ENCODE data around the gene HNRNPF.

HNRNPF gene

DNA sequence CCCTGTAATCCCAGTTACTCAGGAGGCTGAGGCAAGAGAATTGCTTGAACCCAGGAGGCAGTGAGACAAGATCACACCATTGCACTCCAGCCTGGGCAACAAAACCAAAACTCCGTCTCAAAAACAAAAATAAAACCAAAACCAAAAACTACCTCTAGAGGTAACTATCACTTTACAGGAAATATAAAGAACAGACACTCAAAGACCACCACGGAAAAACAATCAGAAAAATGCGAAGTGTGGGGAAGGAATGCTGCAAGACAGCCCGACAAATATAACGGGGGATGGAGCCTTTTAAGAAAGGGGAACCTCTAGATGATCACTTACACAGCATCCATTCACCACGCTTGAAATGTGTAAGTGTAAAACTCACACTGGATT is 4.3 kb downstream of the HNRNPF start:
- H3K4me3 ChIP-seq (ENCODE audit: low read depth, low read length) = peak overlapping the region; percentile 41; the same call in 1 of the 2 replicates
- H3K27ac ChIP-seq (ENCODE audit: low read depth, low read length) = peak overlapping the region; percentile 47
- peaks cover 47% of the 10 kb centered on the region for H3K4me1 ChIP-seq (ENCODE audit: control insufficient read depth, insufficient read depth, low read length)
- no peaks in the 10 kb centered on the region for H3K27me3 ChIP-seq (ENCODE audit: control insufficient read depth, insufficient read depth, low read length)
- H3K9ac ChIP-seq (ENCODE audit: low read depth, low read length) = no peak overlapping the region
- H3K9me3 ChIP-seq (ENCODE audit: control insufficient read depth, insufficient read depth, low read length) = no peaks in the 10 kb centered on the region
- peaks cover 19% of the 10 kb centered on the region for H3K36me3 ChIP-seq (ENCODE audit: control insufficient read depth, insufficient read depth, low read length)

GRCh38 chr10:43403911-43404703 is 4.9 kb downstream of the HNRNPF start:
- H3K9me3 ChIP-seq (ENCODE audit: control insufficient read depth, insufficient read depth, low read length) = no peaks in the 10 kb centered on the region
- no peaks in the 10 kb centered on the region for H3K27me3 ChIP-seq (ENCODE audit: control insufficient read depth, insufficient read depth, low read length)
- H3K4me1 ChIP-seq (ENCODE audit: control insufficient read depth, insufficient read depth, low read length) = peaks cover 53% of the 10 kb centered on the region
- no peak overlapping the region for H3K9ac ChIP-seq (ENCODE audit: low read depth, low read length)
- H3K36me3 ChIP-seq (ENCODE audit: control insufficient read depth, insufficient read depth, low read length) = peaks cover 25% of the 10 kb centered on the region
- no peak overlapping the region for H3K4me3 ChIP-seq (ENCODE audit: low read depth, low read length)
- peak overlapping the region; percentile 47 for H3K27ac ChIP-seq (ENCODE audit: low read depth, low read length)

DNA sequence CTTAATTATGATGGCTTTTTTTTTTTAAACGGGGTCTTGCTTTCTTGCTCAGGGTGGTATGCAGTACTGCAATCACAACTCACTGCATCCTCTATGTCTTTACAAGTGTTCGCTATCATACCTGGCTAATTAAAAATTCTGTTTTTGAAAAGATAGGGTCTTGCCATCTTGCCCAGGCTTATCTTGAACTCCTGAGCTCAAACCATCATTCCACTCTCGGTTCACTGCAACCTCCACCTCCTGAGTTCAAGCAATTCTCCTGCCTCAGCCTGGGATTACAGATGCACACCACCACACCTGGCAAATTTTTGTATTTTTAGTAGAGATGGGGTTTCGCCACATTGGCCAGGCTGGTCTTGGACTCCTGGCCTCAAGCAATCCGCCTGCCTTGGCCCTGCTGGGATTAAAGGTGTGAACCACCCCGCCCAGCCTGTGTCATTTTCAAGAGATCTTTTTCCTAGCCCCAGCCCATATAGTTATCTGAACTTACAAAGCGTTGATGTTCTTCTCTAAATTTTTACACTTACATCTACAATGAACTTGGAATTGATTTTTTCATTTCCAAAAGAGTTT is 6.0 kb downstream of the HNRNPF start:
- Histone ChIP-seq H3K4me3 (ENCODE audit: low read depth, low read length) (no peak overlapping the region), H3K4me1 (ENCODE audit: control insufficient read depth, insufficient read depth, low read length) (peaks cover 56% of the 10 kb centered on the region), H3K9me3 (ENCODE audit: control insufficient read depth, insufficient read depth, low read length) (no peaks in the 10 kb centered on the region), H3K9ac (ENCODE audit: low read depth, low read length) (no peak overlapping the region), H3K27ac (ENCODE audit: low read depth, low read length) (peak overlapping the region; percentile 36), H3K27me3 (ENCODE audit: control insufficient read depth, insufficient read depth, low read length) (no peaks in the 10 kb centered on the region), H3K36me3 (ENCODE audit: control insufficient read depth, insufficient read depth, low read length) (peaks cover 25% of the 10 kb centered on the region)

DNA sequence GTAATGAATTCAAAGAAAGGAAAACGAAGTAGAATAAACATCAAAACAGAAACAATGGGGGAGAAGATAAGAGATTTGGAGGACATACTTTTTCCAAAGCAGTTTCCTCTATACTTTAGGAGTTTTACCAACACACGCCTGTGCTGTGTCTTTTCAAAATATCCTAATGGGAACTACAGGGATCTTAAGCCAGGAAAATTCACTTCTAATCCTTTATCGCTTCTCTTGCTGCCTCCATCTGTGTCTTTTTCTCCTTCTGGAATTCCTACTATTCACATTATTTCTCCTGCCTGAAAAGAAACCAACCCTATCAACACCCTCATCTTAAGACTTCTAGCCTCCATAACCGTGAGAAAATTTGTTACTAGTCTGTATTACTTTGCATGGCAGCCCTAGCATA is 6.8 kb downstream of the HNRNPF start:
- peak overlapping the region; percentile 25; the same call in 1 of the 2 replicates for H3K4me3 ChIP-seq (ENCODE audit: low read depth, low read length)
- H3K9ac ChIP-seq (ENCODE audit: low read depth, low read length) = no peak overlapping the region
- H3K27ac ChIP-seq (ENCODE audit: low read depth, low read length) = peak overlapping the region; percentile 86
- H3K27me3 ChIP-seq (ENCODE audit: control insufficient read depth, insufficient read depth, low read length) = no peaks in the 10 kb centered on the region
- H3K4me1 ChIP-seq (ENCODE audit: control insufficient read depth, insufficient read depth, low read length) = peaks cover 56% of the 10 kb centered on the region
- no peaks in the 10 kb centered on the region for H3K9me3 ChIP-seq (ENCODE audit: control insufficient read depth, insufficient read depth, low read length)
- peaks cover 25% of the 10 kb centered on the region for H3K36me3 ChIP-seq (ENCODE audit: control insufficient read depth, insufficient read depth, low read length)

DNA sequence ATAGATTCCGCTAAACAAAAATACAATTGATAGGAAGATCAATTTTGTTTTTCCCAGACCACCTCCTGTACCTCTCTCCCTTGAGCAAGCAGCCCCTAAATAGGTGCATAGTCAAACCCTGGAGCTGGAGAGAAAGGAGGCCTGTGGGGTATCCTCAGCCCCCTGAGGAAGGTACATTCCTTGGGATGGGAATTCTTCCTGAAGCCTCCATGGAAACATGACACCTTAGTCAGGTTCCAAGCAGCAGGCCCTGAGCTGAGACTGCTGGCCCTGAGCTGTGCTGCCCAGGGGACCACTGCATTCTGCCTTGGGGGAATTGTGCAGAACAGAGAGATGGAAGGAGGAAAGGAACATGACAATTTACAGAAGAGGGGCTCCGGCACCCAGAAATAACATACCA is 7.4 kb downstream of the HNRNPF start:
- Histone ChIP-seq H3K27ac (ENCODE audit: low read depth, low read length) (peak overlapping the region; percentile 86), H3K9me3 (ENCODE audit: control insufficient read depth, insufficient read depth, low read length) (no peaks in the 10 kb centered on the region), H3K4me1 (ENCODE audit: control insufficient read depth, insufficient read depth, low read length) (peaks cover 56% of the 10 kb centered on the region), H3K36me3 (ENCODE audit: control insufficient read depth, insufficient read depth, low read length) (peaks cover 25% of the 10 kb centered on the region), H3K4me3 (ENCODE audit: low read depth, low read length) (peak overlapping the region; percentile 12; the same call in 1 of the 2 replicates), H3K9ac (ENCODE audit: low read depth, low read length) (no peak overlapping the region), H3K27me3 (ENCODE audit: control insufficient read depth, insufficient read depth, low read length) (no peaks in the 10 kb centered on the region)

- no peaks in the 10 kb centered on the region for H3K9me3 ChIP-seq (ENCODE audit: control insufficient read depth, insufficient read depth, low read length)
- no peaks in the 10 kb centered on the region for H3K27me3 ChIP-seq (ENCODE audit: control insufficient read depth, insufficient read depth, low read length)
- no peak overlapping the region for H3K9ac ChIP-seq (ENCODE audit: low read depth, low read length)
- H3K4me1 ChIP-seq (ENCODE audit: control insufficient read depth, insufficient read depth, low read length) = peaks cover 52% of the 10 kb centered on the region
- H3K4me3 ChIP-seq (ENCODE audit: low read depth, low read length) = no peak overlapping the region
- H3K27ac ChIP-seq (ENCODE audit: low read depth, low read length) = peak overlapping the region; percentile 100
- H3K36me3 ChIP-seq (ENCODE audit: control insufficient read depth, insufficient read depth, low read length) = peaks cover 35% of the 10 kb centered on the region
These were observed 9.4 kb downstream of the HNRNPF start for GRCh38 chr10:43399320-43400310.

DNA sequence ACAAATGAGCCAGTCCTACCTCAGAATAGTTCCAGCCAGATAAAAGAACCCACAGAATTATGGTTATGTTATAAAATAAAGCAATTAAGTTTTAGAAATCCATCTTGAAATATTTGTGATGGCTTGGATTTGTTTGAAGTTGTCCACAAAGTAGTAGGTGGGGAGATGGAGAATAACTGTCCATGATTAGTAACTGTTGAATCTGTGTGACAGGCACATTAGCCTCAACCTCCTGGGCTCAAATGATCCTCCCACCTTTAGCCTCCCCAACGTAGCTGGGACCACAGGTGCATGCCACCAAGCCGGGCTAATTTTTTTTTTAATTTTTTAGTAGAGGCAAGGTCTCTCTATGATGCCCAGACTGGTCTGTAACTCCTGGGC is 10.1 kb downstream of the HNRNPF start:
- Histone ChIP-seq H3K9me3 (ENCODE audit: control insufficient read depth, insufficient read depth, low read length) (no peaks in the 10 kb centered on the region), H3K27ac (ENCODE audit: low read depth, low read length) (peak overlapping the region; percentile 100), H3K27me3 (ENCODE audit: control insufficient read depth, insufficient read depth, low read length) (no peaks in the 10 kb centered on the region), H3K36me3 (ENCODE audit: control insufficient read depth, insufficient read depth, low read length) (peaks cover 42% of the 10 kb centered on the region), H3K9ac (ENCODE audit: low read depth, low read length) (no peak overlapping the region), H3K4me1 (ENCODE audit: control insufficient read depth, insufficient read depth, low read length) (peaks cover 50% of the 10 kb centered on the region), H3K4me3 (ENCODE audit: low read depth, low read length) (no peak overlapping the region)

GRCh38 chr10:43396928-43397624 is 11.9 kb downstream of the HNRNPF start:
- Histone ChIP-seq H3K9ac (ENCODE audit: low read depth, low read length) (peak overlapping the region; percentile 91), H3K9me3 (ENCODE audit: control insufficient read depth, insufficient read depth, low read length) (no peaks in the 10 kb centered on the region), H3K27ac (ENCODE audit: low read depth, low read length) (peak overlapping the region; percentile 100), H3K4me1 (ENCODE audit: control insufficient read depth, insufficient read depth, low read length) (peaks cover 37% of the 10 kb centered on the region), H3K4me3 (ENCODE audit: low read depth, low read length) (peak overlapping the region; percentile 72), H3K27me3 (ENCODE audit: control insufficient read depth, insufficient read depth, low read length) (no peaks in the 10 kb centered on the region), H3K36me3 (ENCODE audit: control insufficient read depth, insufficient read depth, low read length) (peaks cover 48% of the 10 kb centered on the region)

GRCh38 chr10:43396061-43396927 is 12.7 kb downstream of the HNRNPF start:
- Histone ChIP-seq H3K27me3 (ENCODE audit: control insufficient read depth, insufficient read depth, low read length) (no peaks in the 10 kb centered on the region), H3K4me1 (ENCODE audit: control insufficient read depth, insufficient read depth, low read length) (peaks cover 29% of the 10 kb centered on the region), H3K9me3 (ENCODE audit: control insufficient read depth, insufficient read depth, low read length) (no peaks in the 10 kb centered on the region), H3K36me3 (ENCODE audit: control insufficient read depth, insufficient read depth, low read length) (peaks cover 56% of the 10 kb centered on the region), H3K27ac (ENCODE audit: low read depth, low read length) (peak overlapping the region; percentile 100), H3K9ac (ENCODE audit: low read depth, low read length) (peak overlapping the region; percentile 99), H3K4me3 (ENCODE audit: low read depth, low read length) (peak overlapping the region; percentile 92)

All from HUES48 (cell line).